Thyroid gland (tissue), 4 donors: ENCODE results near the gene HECW1.

Source experiments
- POLR2A ChIP-seq, 2 donors: fragments of 450-650 bp; IDR thresholded peaks; one replicate each; pipeline ENCODE4 v1.6.1; 2017; ENCODE audit warnings: antibody characterized with exemption in 2 of 2, mild to moderate bottlenecking in 2 of 2, moderate library complexity in 1 of 2
- TF ChIP-seq, protein P1 (sequence below), 6 experiments: fragments of 200-600 bp in 3 of 6; fragments of 450-650 bp in 3 of 6; sonication (generic) in 3 of 6; IDR thresholded peaks; one replicate each; pipeline ENCODE4 v1.5.1; 2016 to 2019; ENCODE audit warnings: antibody characterized with exemption in 6 of 6, mild to moderate bottlenecking in 2 of 6, inconsistent platforms in 1 of 6, moderate library complexity in 1 of 6

- TF ChIP-seq, protein P1, sequence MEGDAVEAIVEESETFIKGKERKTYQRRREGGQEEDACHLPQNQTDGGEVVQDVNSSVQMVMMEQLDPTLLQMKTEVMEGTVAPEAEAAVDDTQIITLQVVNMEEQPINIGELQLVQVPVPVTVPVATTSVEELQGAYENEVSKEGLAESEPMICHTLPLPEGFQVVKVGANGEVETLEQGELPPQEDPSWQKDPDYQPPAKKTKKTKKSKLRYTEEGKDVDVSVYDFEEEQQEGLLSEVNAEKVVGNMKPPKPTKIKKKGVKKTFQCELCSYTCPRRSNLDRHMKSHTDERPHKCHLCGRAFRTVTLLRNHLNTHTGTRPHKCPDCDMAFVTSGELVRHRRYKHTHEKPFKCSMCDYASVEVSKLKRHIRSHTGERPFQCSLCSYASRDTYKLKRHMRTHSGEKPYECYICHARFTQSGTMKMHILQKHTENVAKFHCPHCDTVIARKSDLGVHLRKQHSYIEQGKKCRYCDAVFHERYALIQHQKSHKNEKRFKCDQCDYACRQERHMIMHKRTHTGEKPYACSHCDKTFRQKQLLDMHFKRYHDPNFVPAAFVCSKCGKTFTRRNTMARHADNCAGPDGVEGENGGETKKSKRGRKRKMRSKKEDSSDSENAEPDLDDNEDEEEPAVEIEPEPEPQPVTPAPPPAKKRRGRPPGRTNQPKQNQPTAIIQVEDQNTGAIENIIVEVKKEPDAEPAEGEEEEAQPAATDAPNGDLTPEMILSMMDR (IDR thresholded peaks at IDR 0.05): no peak
- TF ChIP-seq POLR2A (IDR thresholded peaks at IDR 0.05): no peak
These were observed 4.0 kb downstream of the HECW1 start for GRCh38 chr7:43116451-43116850.
